Mucosa of rectum (tissue), 2 donors: ENCODE measurements around the gene KLK10.

Source experiments
- H3K27ac ChIP-seq, 2 donors: one replicate each; pipeline ENCODE4 v1.7.0; 2013; ENCODE audit warnings: inconsistent platforms in 2 of 2, low read depth in 2 of 2, low read length in 2 of 2
- H3K27me3 ChIP-seq, 2 donors: one replicate each; pipeline ENCODE4 v1.7.0; 2013; ENCODE audit warnings: low read length in 2 of 2; ENCODE audit not compliant: control insufficient read depth in 2 of 2, insufficient read depth in 2 of 2
- H3K36me3 ChIP-seq, 2 donors: one replicate each; pipeline ENCODE4 v1.7.0; 2013; ENCODE audit warnings: low read length in 2 of 2; ENCODE audit not compliant: control insufficient read depth in 2 of 2, insufficient read depth in 2 of 2
- H3K4me1 ChIP-seq, 2 donors: one replicate each; pipeline ENCODE4 v1.7.0; 2013; ENCODE audit warnings: low read length in 2 of 2, mild to moderate bottlenecking in 1 of 2; ENCODE audit not compliant: control insufficient read depth in 2 of 2, insufficient read depth in 2 of 2
- H3K4me3 ChIP-seq, 2 donors: one replicate each; pipeline ENCODE4 v1.7.0; 2013; ENCODE audit warnings: low read length in 2 of 2
- H3K9ac ChIP-seq, 2 donors: one replicate each; pipeline ENCODE4 v1.7.0; 2013; ENCODE audit warnings: low read length in 2 of 2, low read depth in 1 of 2, mild to moderate bottlenecking in 1 of 2
- H3K9me3 ChIP-seq, 2 donors: one replicate each; pipeline ENCODE4 v1.7.0; 2013; ENCODE audit warnings: low read length in 2 of 2; ENCODE audit not compliant: control insufficient read depth in 2 of 2
- donor health status: healthy.
- donor health status: Normal muscosa, but diverticular disease.

Gene KLK10, protein sequence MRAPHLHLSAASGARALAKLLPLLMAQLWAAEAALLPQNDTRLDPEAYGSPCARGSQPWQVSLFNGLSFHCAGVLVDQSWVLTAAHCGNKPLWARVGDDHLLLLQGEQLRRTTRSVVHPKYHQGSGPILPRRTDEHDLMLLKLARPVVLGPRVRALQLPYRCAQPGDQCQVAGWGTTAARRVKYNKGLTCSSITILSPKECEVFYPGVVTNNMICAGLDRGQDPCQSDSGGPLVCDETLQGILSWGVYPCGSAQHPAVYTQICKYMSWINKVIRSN

DNA sequence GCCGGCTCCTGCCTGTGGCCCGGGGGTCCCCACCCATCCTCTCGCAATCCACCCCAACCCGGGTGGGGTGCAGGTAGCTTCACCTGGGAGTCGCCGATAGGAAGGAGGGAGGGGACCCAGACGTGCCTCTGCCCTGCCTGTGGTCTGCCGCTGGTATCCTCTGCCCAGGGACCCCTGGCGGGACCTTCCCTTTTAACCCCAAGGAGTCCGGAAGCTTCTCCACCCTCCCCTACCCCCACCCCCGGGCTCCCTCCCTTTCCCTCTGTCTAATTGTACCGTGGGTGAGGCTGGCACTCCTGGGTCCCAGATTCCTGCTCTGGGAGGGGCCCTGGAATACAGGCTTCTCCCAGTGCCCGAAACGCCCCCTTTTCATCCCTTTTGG lies at the start of gene KLK10:
Gene KLK10, minus strand, starts transcription at position 166 of the 382 bp plus-strand sequence. CDS start 579 bp downstream, outside the sequence.
- Histone ChIP-seq H3K9ac (no peak within 1 kb of the TSS), H3K4me3 (peak within 1 kb of the TSS in 1 of 2 donors; percentile 30), H3K36me3 (no peaks in the 10 kb centered on the region), H3K9me3 (no peaks in the 10 kb centered on the region), H3K27ac (no peak within 1 kb of the TSS), H3K27me3 (peaks cover 19 to 29% of the 10 kb centered on the region in 2 donors), H3K4me1 (peaks cover 0 to 3% of the 10 kb centered on the region in 2 donors)

- Histone ChIP-seq H3K9me3 (no peaks in the 10 kb centered on the region), H3K27ac (no peak overlapping the region), H3K36me3 (no peaks in the 10 kb centered on the region), H3K27me3 (peaks cover 9 to 10% of the 10 kb centered on the region in 2 donors), H3K4me1 (no peaks in the 10 kb centered on the region), H3K4me3 (no peak overlapping the region), H3K9ac (no peak overlapping the region)
Observed at GRCh38 chr19:51066393-51067186, 47.1 kb upstream of the KLK10 start.

GRCh38 chr19:51065221-51065960 lies 45.9 kb upstream of the KLK10 start:
- peaks cover 9 to 10% of the 10 kb centered on the region in 2 donors for H3K27me3 ChIP-seq
- no peak overlapping the region for H3K4me3 ChIP-seq
- H3K9me3 ChIP-seq: no peaks in the 10 kb centered on the region
- no peaks in the 10 kb centered on the region for H3K36me3 ChIP-seq
- H3K9ac ChIP-seq: no peak overlapping the region
- H3K27ac ChIP-seq: no peak overlapping the region
- H3K4me1 ChIP-seq: no peaks in the 10 kb centered on the region

GRCh38 chr19:51064534-51065220 lies 45.2 kb upstream of the KLK10 start, which contains the start of gene KLK13:
Gene KLK13, minus strand, starts transcription at chr19:51065092. Its CDS starts 25 bp downstream, at chr19:51065067.
- no peak within 1 kb of the TSS for H3K9ac ChIP-seq
- no peaks in the 10 kb centered on the region for H3K36me3 ChIP-seq
- H3K4me1 ChIP-seq: no peaks in the 10 kb centered on the region
- no peak within 1 kb of the TSS for H3K27ac ChIP-seq
- H3K9me3 ChIP-seq: no peaks in the 10 kb centered on the region
- peaks cover 9 to 10% of the 10 kb centered on the region in 2 donors for H3K27me3 ChIP-seq
- H3K4me3 ChIP-seq: no peak within 1 kb of the TSS

GRCh38 chr19:51063664-51064063 lies 44.2 kb upstream of the KLK10 start:
- Histone ChIP-seq H3K4me3 (no peak overlapping the region), H3K27ac (no peak overlapping the region), H3K9me3 (no peaks in the 10 kb centered on the region), H3K36me3 (no peaks in the 10 kb centered on the region), H3K9ac (no peak overlapping the region), H3K27me3 (peaks cover 9 to 10% of the 10 kb centered on the region in 2 donors), H3K4me1 (no peaks in the 10 kb centered on the region)

DNA sequence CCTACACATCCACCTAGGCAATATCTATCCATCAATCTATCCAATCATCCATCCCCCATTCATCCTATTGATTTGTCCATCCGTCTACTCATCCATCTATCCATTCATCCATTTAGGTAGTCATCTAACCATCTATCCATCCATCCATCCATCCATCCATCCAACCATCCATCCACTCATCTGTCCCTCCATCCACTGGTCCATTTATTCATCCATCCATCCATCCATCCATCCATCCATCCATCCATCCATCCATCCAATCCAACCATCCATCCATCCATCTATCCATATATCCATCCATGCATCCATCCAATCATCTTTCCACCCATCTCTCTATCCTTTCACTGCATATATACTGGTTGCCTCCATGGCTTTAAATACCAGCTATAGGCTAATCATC lies 41.5 kb upstream of the KLK10 start:
- H3K36me3 ChIP-seq: no peaks in the 10 kb centered on the region

GRCh38 chr19:51060336-51060735 lies 40.8 kb upstream of the KLK10 start:
- no peaks in the 10 kb centered on the region for H3K36me3 ChIP-seq
- no peak overlapping the region for H3K27ac ChIP-seq
- H3K9me3 ChIP-seq: no peaks in the 10 kb centered on the region
- peaks cover 7 to 9% of the 10 kb centered on the region in 2 donors for H3K27me3 ChIP-seq
- H3K4me3 ChIP-seq: no peak overlapping the region
- no peaks in the 10 kb centered on the region for H3K4me1 ChIP-seq
- no peak overlapping the region for H3K9ac ChIP-seq

More for the DNA sequence above, 41.5 kb upstream of the KLK10 start:
- no peak overlapping the region for H3K27ac ChIP-seq
- H3K4me3 ChIP-seq: no peak overlapping the region
- no peak overlapping the region for H3K9ac ChIP-seq
- peaks cover 9 to 11% of the 10 kb centered on the region in 2 donors for H3K27me3 ChIP-seq
- H3K4me1 ChIP-seq: no peaks in the 10 kb centered on the region
- H3K9me3 ChIP-seq: no peaks in the 10 kb centered on the region

GRCh38 chr19:51059715-51060114 lies 40.2 kb upstream of the KLK10 start:
- Histone ChIP-seq H3K4me1 (no peaks in the 10 kb centered on the region), H3K36me3 (no peaks in the 10 kb centered on the region), H3K4me3 (no peak overlapping the region), H3K27ac (no peak overlapping the region), H3K9ac (no peak overlapping the region), H3K27me3 (peaks cover 3 to 9% of the 10 kb centered on the region in 2 donors), H3K9me3 (no peaks in the 10 kb centered on the region)

DNA sequence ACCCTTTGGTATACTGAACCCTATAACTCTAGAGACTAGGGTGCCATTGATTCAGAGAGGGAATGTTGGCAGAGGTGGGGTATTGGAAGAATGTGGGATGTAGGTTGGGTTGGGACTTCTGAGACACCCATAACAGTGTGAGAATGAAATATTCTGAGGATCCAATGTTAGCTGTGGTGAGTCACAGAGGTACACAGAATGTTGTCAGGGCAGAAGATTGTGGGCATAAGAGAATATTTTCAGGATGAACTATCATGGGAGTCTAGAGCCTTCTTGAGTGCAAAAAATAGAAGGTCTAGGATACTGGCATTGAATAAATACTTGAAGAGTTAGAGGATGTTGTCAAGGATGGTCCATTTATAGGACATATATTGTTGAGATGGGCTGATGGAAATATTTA lies 36.4 kb upstream of the KLK10 start:
- H3K9ac ChIP-seq: no peak overlapping the region
- no peak overlapping the region for H3K4me3 ChIP-seq
- no peak overlapping the region for H3K27ac ChIP-seq
- H3K9me3 ChIP-seq: no peaks in the 10 kb centered on the region
- no peaks in the 10 kb centered on the region for H3K36me3 ChIP-seq
- peaks cover 0 to 2% of the 10 kb centered on the region in 2 donors for H3K27me3 ChIP-seq
- H3K4me1 ChIP-seq: no peaks in the 10 kb centered on the region
